Fibroblast of lung (primary cell): Measurements from ENCODE around the gene PDAP1. TPM values are rescaled to one million over a fixed set of nuclear protein-coding genes. Genes with fewer than 3 reads are reported as not detected.

Experiments
- DNase-seq, 2 donors: peaks; one replicate each; pipeline versions ENCODE4 v3.0.0 to v3.0.0-alpha.2; 2010; ENCODE audit warnings: low read depth in 2 of 2
- H2AFZ ChIP-seq: 2 replicates; pipeline ENCODE4 v1.5.1; 2012; ENCODE audit warnings: low read length, control low read depth, inconsistent platforms
- H3K27ac ChIP-seq: 2 replicates; pipeline ENCODE4 v1.5.1; 2011; ENCODE audit warnings: low read length, control low read depth; ENCODE audit not compliant: insufficient read depth
- H3K27me3 ChIP-seq: 2 replicates; pipeline ENCODE4 v1.5.1; 2011; ENCODE audit warnings: mild to moderate bottlenecking, low read length; ENCODE audit not compliant: control insufficient read depth, insufficient read depth
- H3K36me3 ChIP-seq: 2 replicates; pipeline ENCODE4 v1.5.1; 2011; ENCODE audit warnings: low read length; ENCODE audit not compliant: control insufficient read depth, insufficient read depth
- H3K4me1 ChIP-seq: 2 replicates; pipeline ENCODE4 v1.5.1; 2011; ENCODE audit warnings: low read length; ENCODE audit not compliant: control insufficient read depth, insufficient read depth; ENCODE audit errors: extremely low read depth
- H3K4me2 ChIP-seq: 2 replicates; pipeline ENCODE4 v1.5.1; 2011; ENCODE audit warnings: low read length, control low read depth; ENCODE audit not compliant: insufficient read depth; ENCODE audit errors: extremely low read depth
- H3K4me3 ChIP-seq, 4 experiments: fragments of 200-600 bp in 1 of 4; sonication (generic) in 1 of 4; replicated peaks in 1 of 4; 2 replicates each; pipeline ENCODE4 v1.5.1; 2011 to 2016; ENCODE audit warnings: low read length in 4 of 4, low read depth in 3 of 4, mild to moderate bottlenecking in 3 of 4, control low read depth in 2 of 4, inconsistent platforms in 1 of 4, mixed read lengths in 1 of 4; ENCODE audit not compliant: insufficient read depth in 1 of 4; ENCODE audit errors: control extremely low read depth in 1 of 4
- H3K79me2 ChIP-seq: 2 replicates; pipeline ENCODE4 v1.5.1; 2012; ENCODE audit warnings: mild to moderate bottlenecking, low read length, inconsistent platforms; ENCODE audit not compliant: control insufficient read depth, insufficient read depth
- H3K9ac ChIP-seq: 2 replicates; pipeline ENCODE4 v1.5.1; 2011; ENCODE audit warnings: mild to moderate bottlenecking, low read length, control low read depth; ENCODE audit not compliant: insufficient read depth
- H3K9me3 ChIP-seq: 2 replicates; pipeline ENCODE4 v1.5.1; 2012; ENCODE audit warnings: low read depth, low read length; ENCODE audit not compliant: control insufficient read depth, insufficient read depth
- H4K20me1 ChIP-seq: 2 replicates; pipeline ENCODE4 v1.5.1; 2011; ENCODE audit warnings: low read length; ENCODE audit not compliant: control insufficient read depth, insufficient read depth; ENCODE audit errors: extremely low read depth
- CTCF ChIP-seq, 2 donors: IDR thresholded peaks in 1 of 2; conservative IDR thresholded peaks in 1 of 2; 1 replicate in 1 of 2; 2 replicates in 1 of 2; pipeline ENCODE4 v1.5.1; 2011 to 2012; ENCODE audit warnings: low read length in 2 of 2, control low read depth in 1 of 2, inconsistent platforms in 1 of 2, low read depth in 1 of 2, mild to moderate bottlenecking in 1 of 2
- EZH2 ChIP-seq: IDR thresholded peaks from 2 replicates; pipeline ENCODE4 v1.5.1; 2012; ENCODE audit warnings: low read length, control low read depth, mild to moderate bottlenecking; ENCODE audit errors: missing control alignments
- polyA plus RNA-seq, 2 donors: library from polyadenylated mRNA; depleted of rRNA in 1 of 2; stranded (reverse) in 1 of 2; unstranded in 1 of 2; fragments of >200 nt; gene quantifications; 2 replicates each; pipeline ENCODE4 v1.2.1, GENCODE V29; 2011 to 2012; ENCODE audit warnings: missing spikeins in 1 of 2
- total RNA-seq: library from RNA; depleted of rRNA; stranded (reverse); fragments of >200 nt; gene quantifications from 2 replicates; pipeline ENCODE4 v1.2.1, GENCODE V29; 2014

PDAP1 gene
- total and polyA plus RNA-seq, 2 donors (not counting 1 experiment from before 2014, with no cell fraction given) = 29.6 to 105 TPM

- Histone ChIP-seq H3K9ac (no peak overlapping the region), H3K36me3 (peaks cover 20% of the 10 kb centered on the region), H3K4me2 (no peak overlapping the region), H2AFZ (no peak overlapping the region), H4K20me1 (no peaks in the 10 kb centered on the region), H3K27me3 (no peaks in the 10 kb centered on the region), H3K9me3 (no peaks in the 10 kb centered on the region), H3K4me3 (no peak overlapping the region), H3K79me2 (no peaks in the 10 kb centered on the region), H3K27ac (no peak overlapping the region), H3K4me1 (no peaks in the 10 kb centered on the region)
- no peak for DNase-seq
- peak; percentile 23 to 58 for TF ChIP-seq CTCF (conservative IDR thresholded peaks at IDR 0.05 in 1 of 2, IDR thresholded peaks at IDR 0.05 in 1 of 2; ENCODE audit: low read depth in 1 of 2, low read length in 2 of 2)
- TF ChIP-seq EZH2 = no peak
Measured at GRCh38 chr7:99365318-99366141, 42.9 kb downstream of the PDAP1 start.

- no peaks in the 10 kb centered on the region for H4K20me1 ChIP-seq
- H3K4me3 ChIP-seq = no peak overlapping the region
- DNase-seq = peak in 1 of 2 donors; percentile 57
- no peaks in the 10 kb centered on the region for H3K27me3 ChIP-seq
- peaks cover 18% of the 10 kb centered on the region for H3K36me3 ChIP-seq
- H3K79me2 ChIP-seq = no peaks in the 10 kb centered on the region
- TF ChIP-seq EZH2 (no peak), CTCF (conservative IDR thresholded peaks at IDR 0.05 in 1 of 2, IDR thresholded peaks at IDR 0.05 in 1 of 2; ENCODE audit: low read depth in 1 of 2, low read length in 2 of 2) (no peak)
- H3K9ac ChIP-seq = no peak overlapping the region
- H2AFZ ChIP-seq = no peak overlapping the region
- H3K27ac ChIP-seq = peak overlapping the region; percentile 54
- no peaks in the 10 kb centered on the region for H3K9me3 ChIP-seq
- no peaks in the 10 kb centered on the region for H3K4me1 ChIP-seq
- peak overlapping the region; percentile 15 for H3K4me2 ChIP-seq
Measured at GRCh38 chr7:99363286-99363685, 45.1 kb downstream of the PDAP1 start.

GRCh38 chr7:99362801-99363200, 45.6 kb downstream of the PDAP1 start:
- H3K4me2 ChIP-seq = peak overlapping the region; percentile 15
- H3K36me3 ChIP-seq = peaks cover 20% of the 10 kb centered on the region
- no peaks in the 10 kb centered on the region for H3K27me3 ChIP-seq
- H4K20me1 ChIP-seq = no peaks in the 10 kb centered on the region
- H2AFZ ChIP-seq = no peak overlapping the region
- peak overlapping the region; percentile 54 for H3K27ac ChIP-seq
- DNase-seq = peak; percentile 66 to 93
- no peaks in the 10 kb centered on the region for H3K4me1 ChIP-seq
- H3K79me2 ChIP-seq = no peaks in the 10 kb centered on the region
- TF ChIP-seq CTCF (conservative IDR thresholded peaks at IDR 0.05 in 1 of 2, IDR thresholded peaks at IDR 0.05 in 1 of 2; ENCODE audit: low read depth in 1 of 2, low read length in 2 of 2) (no peak), EZH2 (no peak)
- no peak overlapping the region for H3K4me3 ChIP-seq
- no peaks in the 10 kb centered on the region for H3K9me3 ChIP-seq
- no peak overlapping the region for H3K9ac ChIP-seq
